T47D (cell line): Measurements from ENCODE around the gene ZBTB7C.
A peak's percentile ranks its signal among the peaks of the same experiment; 100 is the strongest.

Experiments
- DNase-seq, 2 experiments: peaks; one replicate each; pipeline versions ENCODE4 v3.0.0 to v3.0.0-alpha.2; 2011 to 2012; ENCODE audit warnings: low read depth in 1 of 2, low spot score in 1 of 2
- JUND ChIP-seq: IDR thresholded peaks from 2 replicates; pipeline ENCODE4 v1.6.1; 2012; ENCODE audit warnings: low read depth
- in situ Hi-C: cut with HindIII; loops from 2 replicates; pipeline ENCODE4 v1.10.0; 2016; ENCODE audit warnings: low sequenced_read_pairs, low pct_unique_long_range_greater_than_20kb

The ZBTB7C gene

GRCh38 chr18:48029296-48029986, 379.7 kb downstream of the ZBTB7C start:
- in situ Hi-C loops = no loop called here
- DNase-seq = no peak
- no peak for TF ChIP-seq JUND

- TF ChIP-seq JUND = no peak
- in situ Hi-C loops = no loop called here
- peak in 1 of 2 experiments; percentile 41 for DNase-seq
Observed at GRCh38 chr18:48028696-48029095, 380.5 kb downstream of the ZBTB7C start.

- TF ChIP-seq JUND = no peak
- no peak for DNase-seq
- in situ Hi-C loops = no loop called here
Observed at GRCh38 chr18:48028081-48028480, 381.1 kb downstream of the ZBTB7C start.

GRCh38 chr18:48027401-48027963, 381.7 kb downstream of the ZBTB7C start:
- in situ Hi-C loops = no loop called here
- no peak for TF ChIP-seq JUND
- DNase-seq = no peak

- TF ChIP-seq JUND = no peak
- DNase-seq = no peak
- in situ Hi-C loops = no loop called here
Observed at GRCh38 chr18:48026216-48026615, 383.0 kb downstream of the ZBTB7C start.

- no peak for TF ChIP-seq JUND
- in situ Hi-C loops = no loop called here
- no peak for DNase-seq
Observed at GRCh38 chr18:48024881-48025660, 384.1 kb downstream of the ZBTB7C start.

GRCh38 chr18:48024009-48024512, 385.1 kb downstream of the ZBTB7C start:
- no peak for DNase-seq
- no peak for TF ChIP-seq JUND
- in situ Hi-C loops = no loop called here

- TF ChIP-seq JUND = no peak
- DNase-seq = peak; percentile 69 to 87
- in situ Hi-C loops = no loop called here
Observed at GRCh38 chr18:48023334-48024008, 385.7 kb downstream of the ZBTB7C start.

- in situ Hi-C loops = no loop called here
Observed at GRCh38 chr18:48022531-48023329, 386.5 kb downstream of the ZBTB7C start.

GRCh38 chr18:48022021-48022420, 387.2 kb downstream of the ZBTB7C start:
- no peak for TF ChIP-seq JUND
- in situ Hi-C loops = no loop called here
- DNase-seq = no peak

More at GRCh38 chr18:48022531-48023329, 386.5 kb downstream of the ZBTB7C start:
- TF ChIP-seq JUND = no peak
- peak; percentile 47 to 78 for DNase-seq

GRCh38 chr18:48021273-48021914, 387.8 kb downstream of the ZBTB7C start:
- in situ Hi-C loops = no loop called here
- no peak for DNase-seq

More at GRCh38 chr18:48021273-48021914, 387.8 kb downstream of the ZBTB7C start:
- no peak for TF ChIP-seq JUND
